Measurements from ENCODE around the gene ZNF783.
"Not testable (repeated sequence)": the region's sequence is repeated elsewhere in the genome, so short reads cannot be mapped to it uniquely, and the experiment has no call there.

ZNF783 gene

DNA sequence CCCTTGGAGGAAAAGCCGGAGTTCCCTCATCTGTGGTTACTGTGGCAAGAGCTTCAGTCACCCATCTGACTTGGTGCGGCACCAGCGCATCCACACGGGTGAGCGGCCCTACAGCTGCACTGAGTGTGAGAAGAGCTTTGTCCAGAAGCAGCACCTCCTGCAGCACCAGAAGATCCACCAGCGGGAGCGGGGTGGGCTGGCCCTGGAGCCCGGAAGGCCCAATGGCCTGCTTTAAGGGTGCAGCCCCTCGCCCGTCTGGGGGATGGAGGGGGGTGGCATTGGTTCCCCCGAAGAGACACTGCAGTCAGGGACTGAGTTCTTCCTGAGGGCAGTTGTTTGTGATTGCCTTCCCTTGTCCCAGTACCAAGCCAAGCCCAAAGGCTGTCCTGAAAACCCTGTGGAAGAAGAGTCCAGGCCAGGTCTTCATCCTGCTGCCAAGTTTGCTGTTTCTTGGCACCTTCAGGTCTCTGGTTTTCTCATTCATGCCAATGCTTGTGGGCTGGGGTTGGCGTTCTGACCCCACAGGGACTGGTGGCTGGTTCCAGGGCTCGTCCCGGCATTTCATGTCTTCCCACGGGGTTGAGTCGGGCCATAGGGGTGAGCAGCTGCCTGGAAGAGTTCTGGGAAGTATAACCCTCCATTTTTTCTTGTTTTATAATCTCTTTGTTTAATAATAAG, 7.7 kb upstream of the ZNF783 start:
- Histone ChIP-seq H3K27me3 (ENCODE audit: control insufficient read depth, insufficient read depth, low read length, poor library complexity, severe bottlenecking) (no peaks in the 10 kb centered on the region), H3K36me3 (ENCODE audit: control insufficient read depth, insufficient read depth, low read length) (peaks cover 30% of the 10 kb centered on the region), H3K27ac (ENCODE audit: insufficient read depth, low read depth, low read length, poor library complexity, severe bottlenecking) (no peak overlapping the region), H3K4me1 (ENCODE audit: control insufficient read depth, insufficient read depth, low read length) (no peaks in the 10 kb centered on the region), H3K4me3 (ENCODE audit: insufficient read depth, low read depth, low read length) (no peak overlapping the region), H3K9me3 (ENCODE audit: control insufficient read depth, low read length) (no peaks in the 10 kb centered on the region)
- 96% methylated on average over 15 to 16 of the region's 16 CpGs for WGBS, 2 experiments

DNA sequence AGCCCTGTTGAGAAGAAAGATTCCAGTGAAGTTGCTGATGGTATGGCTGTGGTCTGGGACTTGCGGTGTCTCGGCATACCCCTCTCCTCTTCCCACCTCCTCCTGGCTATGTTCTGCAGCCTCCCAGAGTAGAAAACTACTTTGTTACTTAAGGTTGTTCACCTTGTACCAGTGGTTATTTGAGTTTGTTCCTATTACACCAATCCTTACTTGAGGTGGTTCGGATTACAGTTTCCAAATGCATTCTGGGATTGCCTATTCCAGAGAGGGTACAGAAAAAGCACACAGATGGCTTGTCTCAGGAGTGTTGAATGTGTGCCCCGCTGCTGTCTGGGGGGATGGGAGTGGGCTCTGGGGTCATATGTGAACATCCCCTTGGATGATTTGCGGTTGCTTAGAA, 6.8 kb upstream of the ZNF783 start:
- Histone ChIP-seq H3K4me1 (ENCODE audit: control insufficient read depth, insufficient read depth, low read length) (no peaks in the 10 kb centered on the region), H3K4me3 (ENCODE audit: insufficient read depth, low read depth, low read length) (no peak overlapping the region), H3K9me3 (ENCODE audit: control insufficient read depth, low read length) (no peaks in the 10 kb centered on the region), H3K36me3 (ENCODE audit: control insufficient read depth, insufficient read depth, low read length) (peaks cover 29% of the 10 kb centered on the region), H3K27ac (ENCODE audit: insufficient read depth, low read depth, low read length, poor library complexity, severe bottlenecking) (no peak overlapping the region), H3K27me3 (ENCODE audit: control insufficient read depth, insufficient read depth, low read length, poor library complexity, severe bottlenecking) (no peaks in the 10 kb centered on the region)
- WGBS, 2 experiments = 93% methylated on average over 5 of the region's 5 CpGs

DNA sequence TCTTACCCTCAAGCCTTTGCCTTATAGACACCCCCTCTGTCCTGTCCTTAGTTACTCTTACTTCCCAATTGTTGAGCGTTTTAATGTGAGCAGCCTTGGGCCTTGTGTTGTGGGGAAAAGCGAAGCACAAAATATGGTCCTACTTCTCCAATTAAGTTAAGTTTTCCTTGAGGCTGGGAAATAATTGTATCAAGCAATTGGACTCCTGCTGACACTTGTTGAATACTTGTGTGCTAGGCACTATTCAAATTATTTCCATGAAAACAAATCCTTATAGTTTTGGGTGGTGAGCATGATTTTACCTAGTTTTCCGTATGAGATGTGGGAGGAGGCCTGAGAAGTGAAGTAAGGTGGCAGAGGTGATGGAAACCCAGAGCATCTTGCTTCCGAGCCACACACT, 5.4 kb upstream of the ZNF783 start:
- Histone ChIP-seq H3K27ac (ENCODE audit: insufficient read depth, low read depth, low read length, poor library complexity, severe bottlenecking) (no peak overlapping the region), H3K4me3 (ENCODE audit: insufficient read depth, low read depth, low read length) (no peak overlapping the region), H3K4me1 (ENCODE audit: control insufficient read depth, insufficient read depth, low read length) (no peaks in the 10 kb centered on the region), H3K36me3 (ENCODE audit: control insufficient read depth, insufficient read depth, low read length) (peaks cover 21% of the 10 kb centered on the region), H3K9me3 (ENCODE audit: control insufficient read depth, low read length) (no peaks in the 10 kb centered on the region), H3K27me3 (ENCODE audit: control insufficient read depth, insufficient read depth, low read length, poor library complexity, severe bottlenecking) (peaks cover 6% of the 10 kb centered on the region)
- WGBS, 2 experiments = 97 to 98% methylated on average over 4 of the region's 4 CpGs

DNA sequence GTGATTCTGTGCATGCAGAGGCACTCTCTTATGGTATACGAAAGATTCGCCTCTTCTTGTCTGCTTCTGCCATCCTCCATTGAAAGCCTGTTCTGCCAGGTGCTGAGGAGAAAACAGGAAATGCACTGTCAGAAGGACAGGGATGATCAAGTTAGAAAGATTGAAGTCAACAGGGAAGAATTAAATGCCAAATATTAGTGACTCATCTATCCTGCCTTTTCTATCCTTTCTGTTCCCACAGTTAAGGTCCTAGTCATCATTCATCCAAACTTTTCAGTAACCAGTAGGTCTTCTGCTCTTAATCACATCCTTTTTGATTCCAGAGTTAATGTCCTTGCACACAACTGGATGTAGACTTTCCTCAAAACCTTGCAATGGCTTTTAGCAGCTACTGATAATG, 4.8 kb upstream of the ZNF783 start:
- 91 to 94% methylated on average over 2 of the region's 2 CpGs for WGBS, 2 experiments
- peaks cover 21% of the 10 kb centered on the region for H3K36me3 ChIP-seq (ENCODE audit: control insufficient read depth, insufficient read depth, low read length)
- H3K4me1 ChIP-seq (ENCODE audit: control insufficient read depth, insufficient read depth, low read length) = no peaks in the 10 kb centered on the region
- no peak overlapping the region for H3K27ac ChIP-seq (ENCODE audit: insufficient read depth, low read depth, low read length, poor library complexity, severe bottlenecking)
- H3K4me3 ChIP-seq (ENCODE audit: insufficient read depth, low read depth, low read length) = no peak overlapping the region
- peaks cover 11% of the 10 kb centered on the region for H3K27me3 ChIP-seq (ENCODE audit: control insufficient read depth, insufficient read depth, low read length, poor library complexity, severe bottlenecking)
- no peaks in the 10 kb centered on the region for H3K9me3 ChIP-seq (ENCODE audit: control insufficient read depth, low read length)

DNA sequence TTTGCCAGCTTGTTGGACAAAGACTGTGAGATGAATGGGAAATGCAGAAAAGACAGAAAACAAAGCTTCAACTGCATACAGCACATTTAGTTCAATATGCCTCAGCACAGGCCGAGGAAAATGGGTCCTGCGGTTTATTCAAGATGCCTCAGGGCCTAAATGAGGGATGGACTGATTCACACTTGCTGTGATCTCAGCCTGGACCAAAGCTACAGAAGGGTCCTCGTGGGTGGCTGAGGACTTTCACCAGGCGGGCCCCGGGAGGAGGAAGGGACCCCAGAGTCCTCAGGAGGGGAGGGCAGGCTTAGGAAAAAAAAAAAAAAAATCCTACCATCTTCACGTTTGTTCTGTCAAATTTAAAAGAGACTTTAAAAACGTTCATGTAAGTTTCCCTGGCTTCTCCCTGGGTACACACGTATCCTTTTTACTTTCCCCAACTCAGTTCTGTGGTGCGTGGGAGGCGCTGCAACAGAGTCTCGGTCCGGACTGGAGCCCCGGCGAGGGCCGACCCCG, 624 bp upstream of the ZNF783 start:
- Histone ChIP-seq H3K27ac (ENCODE audit: insufficient read depth, low read depth, low read length, poor library complexity, severe bottlenecking) (no peak overlapping the region), H3K9me3 (ENCODE audit: control insufficient read depth, low read length) (no peaks in the 10 kb centered on the region), H3K27me3 (ENCODE audit: control insufficient read depth, insufficient read depth, low read length, poor library complexity, severe bottlenecking) (peaks cover 17% of the 10 kb centered on the region), H3K4me1 (ENCODE audit: control insufficient read depth, insufficient read depth, low read length) (no peaks in the 10 kb centered on the region), H3K4me3 (ENCODE audit: insufficient read depth, low read depth, low read length) (peak overlapping the region; percentile 36), H3K36me3 (ENCODE audit: control insufficient read depth, insufficient read depth, low read length) (no peaks in the 10 kb centered on the region)
- WGBS, 2 experiments = 13 to 16% methylated on average over 14 to 16 of the region's 16 CpGs

DNA sequence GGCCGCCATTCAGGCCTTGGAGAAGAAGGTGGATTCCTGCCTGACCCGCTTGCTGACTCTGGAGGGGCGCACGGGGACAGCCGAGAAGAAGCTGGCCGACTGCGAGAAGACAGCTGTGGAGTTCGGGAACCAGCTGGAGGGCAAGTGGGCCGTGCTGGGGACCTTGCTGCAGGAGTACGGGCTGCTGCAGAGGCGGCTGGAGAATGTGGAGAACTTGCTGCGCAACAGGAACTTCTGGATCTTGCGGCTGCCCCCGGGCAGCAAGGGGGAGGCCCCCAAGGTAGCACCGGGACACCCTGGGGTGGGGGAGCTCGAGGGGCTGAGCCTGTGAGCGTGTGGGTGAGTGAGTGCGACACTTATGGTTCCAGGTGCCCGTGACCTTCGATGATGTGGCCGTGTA, 4.5 kb downstream of the ZNF783 start:
- Histone ChIP-seq H3K27ac (ENCODE audit: insufficient read depth, low read depth, low read length, poor library complexity, severe bottlenecking) (no peak overlapping the region), H3K9me3 (ENCODE audit: control insufficient read depth, low read length) (no peaks in the 10 kb centered on the region), H3K4me1 (ENCODE audit: control insufficient read depth, insufficient read depth, low read length) (no peaks in the 10 kb centered on the region), H3K36me3 (ENCODE audit: control insufficient read depth, insufficient read depth, low read length) (peaks cover 8% of the 10 kb centered on the region), H3K4me3 (ENCODE audit: insufficient read depth, low read depth, low read length) (no peak overlapping the region), H3K27me3 (ENCODE audit: control insufficient read depth, insufficient read depth, low read length, poor library complexity, severe bottlenecking) (peaks cover 12% of the 10 kb centered on the region)
- 96% methylated on average over 21 of the region's 21 CpGs for WGBS, 2 experiments

DNA sequence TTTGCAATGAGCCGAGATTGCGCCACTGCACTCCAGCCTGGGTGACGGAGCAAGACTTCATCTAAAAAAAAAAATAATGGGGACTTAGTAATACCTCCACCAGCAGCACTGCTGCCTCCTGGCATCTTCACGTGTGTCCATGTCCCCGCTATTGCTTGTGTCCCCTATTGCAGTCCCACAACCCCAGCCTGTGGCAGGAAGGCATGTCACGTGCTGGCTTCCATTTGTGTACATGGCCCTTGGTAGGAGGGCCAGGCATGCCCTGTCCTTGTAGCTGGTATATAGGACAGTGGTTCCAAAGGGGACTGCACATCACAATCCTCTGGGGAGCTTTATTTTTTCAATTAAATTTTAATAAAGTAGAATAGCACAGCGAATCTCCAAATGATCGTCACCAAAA, 5.7 kb downstream of the ZNF783 start:
- no peak overlapping the region for H3K4me3 ChIP-seq (ENCODE audit: insufficient read depth, low read depth, low read length)
- WGBS, 2 experiments = 91 to 98% methylated on average over 8 of the region's 8 CpGs
- H3K4me1 ChIP-seq (ENCODE audit: control insufficient read depth, insufficient read depth, low read length) = no peaks in the 10 kb centered on the region
- H3K9me3 ChIP-seq (ENCODE audit: control insufficient read depth, low read length) = no peaks in the 10 kb centered on the region
- no peak overlapping the region for H3K27ac ChIP-seq (ENCODE audit: insufficient read depth, low read depth, low read length, poor library complexity, severe bottlenecking)
- peaks cover 14% of the 10 kb centered on the region for H3K36me3 ChIP-seq (ENCODE audit: control insufficient read depth, insufficient read depth, low read length)
- H3K27me3 ChIP-seq (ENCODE audit: control insufficient read depth, insufficient read depth, low read length, poor library complexity, severe bottlenecking) = peaks cover under 1% of the 10 kb centered on the region

DNA sequence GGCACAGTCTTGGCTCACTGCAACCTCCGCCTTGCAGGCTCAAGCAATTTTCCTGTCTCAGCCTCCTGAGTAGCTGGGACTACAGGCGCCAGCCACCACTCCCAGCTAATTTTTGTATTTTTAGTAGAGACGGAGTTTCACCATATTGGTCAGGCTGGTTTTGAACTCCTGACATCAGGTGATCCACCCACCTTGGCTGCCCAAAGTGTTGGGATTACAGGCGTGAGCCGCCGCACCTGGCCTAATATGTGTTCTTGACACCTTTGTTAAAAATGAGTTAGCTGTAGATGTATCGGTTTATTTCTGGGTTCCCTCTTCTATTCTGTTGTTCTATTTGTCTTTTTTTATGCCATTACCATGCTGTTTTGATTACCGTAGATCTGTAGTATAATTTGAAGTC, 12.4 kb downstream of the ZNF783 start:
- H3K4me1 ChIP-seq (ENCODE audit: control insufficient read depth, insufficient read depth, low read length); H3K4me3 ChIP-seq (ENCODE audit: insufficient read depth, low read depth, low read length); H3K27me3 ChIP-seq (ENCODE audit: control insufficient read depth, insufficient read depth, low read length, poor library complexity, severe bottlenecking); H3K27ac ChIP-seq (ENCODE audit: insufficient read depth, low read depth, low read length, poor library complexity, severe bottlenecking); H3K9me3 ChIP-seq (ENCODE audit: control insufficient read depth, low read length): not testable (repeated sequence)
- 95 to 97% methylated on average over 8 of the region's 8 CpGs for WGBS, 2 experiments
- peaks cover 21% of the 10 kb centered on the region for H3K36me3 ChIP-seq (ENCODE audit: control insufficient read depth, insufficient read depth, low read length)

DNA sequence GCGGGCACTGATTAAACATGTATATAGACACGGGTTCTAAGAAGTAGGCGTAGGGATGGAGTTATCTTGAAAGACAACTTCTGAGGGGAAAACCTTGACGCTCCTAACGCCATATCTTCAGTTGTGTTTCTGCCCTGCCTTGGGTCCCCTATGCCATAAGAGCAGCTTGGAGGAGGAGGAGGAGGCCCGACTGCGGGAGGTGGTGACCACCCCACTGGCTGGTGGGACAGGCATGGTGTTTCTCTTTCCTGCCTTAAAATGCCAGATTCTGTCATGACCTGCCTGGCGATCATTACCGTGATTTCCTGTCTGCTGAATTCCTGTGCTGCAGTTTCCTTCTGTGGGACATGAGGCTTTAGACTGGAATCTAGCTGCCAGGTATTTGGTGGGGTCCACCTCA, 15.9 kb downstream of the ZNF783 start:
- Histone ChIP-seq H3K4me1 (ENCODE audit: control insufficient read depth, insufficient read depth, low read length) (no peaks in the 10 kb centered on the region), H3K27ac (ENCODE audit: insufficient read depth, low read depth, low read length, poor library complexity, severe bottlenecking) (no peak overlapping the region), H3K9me3 (ENCODE audit: control insufficient read depth, low read length) (no peaks in the 10 kb centered on the region), H3K27me3 (ENCODE audit: control insufficient read depth, insufficient read depth, low read length, poor library complexity, severe bottlenecking) (no peaks in the 10 kb centered on the region), H3K36me3 (ENCODE audit: control insufficient read depth, insufficient read depth, low read length) (peaks cover 26% of the 10 kb centered on the region), H3K4me3 (ENCODE audit: insufficient read depth, low read depth, low read length) (no peak overlapping the region)
- WGBS, 2 experiments = 95% methylated on average over 9 of the region's 9 CpGs

DNA sequence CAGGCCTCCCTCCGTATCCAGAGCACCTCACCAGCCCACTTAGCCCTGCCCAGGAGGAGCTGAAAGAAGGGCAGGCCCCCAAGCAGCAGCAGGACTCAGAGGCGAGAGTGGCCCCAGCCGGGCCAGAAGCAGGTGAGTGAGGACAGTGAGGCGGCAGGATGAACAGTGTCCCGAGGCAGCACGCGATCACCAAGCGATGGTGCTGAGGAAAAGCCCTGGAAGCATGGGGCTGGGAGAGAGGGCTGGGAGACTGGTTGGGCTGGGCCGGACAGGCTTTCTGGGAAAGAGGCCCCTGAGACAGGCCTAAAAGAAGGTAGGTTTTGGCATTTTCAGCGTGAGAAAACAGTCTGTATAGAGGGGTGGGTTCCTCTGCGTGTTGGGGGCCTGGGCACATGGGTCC, 16.4 kb downstream of the ZNF783 start:
- Histone ChIP-seq H3K4me3 (ENCODE audit: insufficient read depth, low read depth, low read length) (no peak overlapping the region), H3K27me3 (ENCODE audit: control insufficient read depth, insufficient read depth, low read length, poor library complexity, severe bottlenecking) (no peaks in the 10 kb centered on the region), H3K4me1 (ENCODE audit: control insufficient read depth, insufficient read depth, low read length) (no peaks in the 10 kb centered on the region), H3K36me3 (ENCODE audit: control insufficient read depth, insufficient read depth, low read length) (peaks cover 26% of the 10 kb centered on the region), H3K27ac (ENCODE audit: insufficient read depth, low read depth, low read length, poor library complexity, severe bottlenecking) (no peak overlapping the region), H3K9me3 (ENCODE audit: control insufficient read depth, low read length) (no peaks in the 10 kb centered on the region)
- WGBS, 2 experiments = 96 to 97% methylated on average over 11 of the region's 11 CpGs

Data from ectodermal cell (in vitro differentiated cells).